Activated T-cell treated with anti-CD3 and anti-CD28 coated beads for 48 hours (primary cell): ENCODE data around the gene UBE2L5.

Experiments
- DNase-seq: peaks from one replicate; pipeline ENCODE4 v3.0.0-alpha.2; 2020; ENCODE audit warnings: low read depth

Gene UBE2L5

GRCh38 chr13:30422054-30422839, at the start of gene UBE2L5:
UBE2L5 (plus strand) TSS chr13:30422493; CDS start chr13:30427991, 5,498 bp downstream.
- peak; percentile 65 for DNase-seq

GRCh38 chr13:30373727-30374126, 48.6 kb upstream of the UBE2L5 start:
- DNase-seq, result peak; percentile 30

- DNase-seq, result no peak
Measured at GRCh38 chr13:30375265-30375835, 46.9 kb upstream of the UBE2L5 start.

- peak; percentile 51 for DNase-seq
Measured at GRCh38 chr13:30376426-30377311, 45.6 kb upstream of the UBE2L5 start.

- no peak for DNase-seq
Measured at GRCh38 chr13:30377312-30377685, 45.0 kb upstream of the UBE2L5 start.

GRCh38 chr13:30378191-30378590, 44.1 kb upstream of the UBE2L5 start:
- no peak for DNase-seq

- DNase-seq, result no peak
Measured at GRCh38 chr13:30381049-30381448, 41.2 kb upstream of the UBE2L5 start.

GRCh38 chr13:30382836-30383525, 39.3 kb upstream of the UBE2L5 start:
- no peak for DNase-seq

DNA sequence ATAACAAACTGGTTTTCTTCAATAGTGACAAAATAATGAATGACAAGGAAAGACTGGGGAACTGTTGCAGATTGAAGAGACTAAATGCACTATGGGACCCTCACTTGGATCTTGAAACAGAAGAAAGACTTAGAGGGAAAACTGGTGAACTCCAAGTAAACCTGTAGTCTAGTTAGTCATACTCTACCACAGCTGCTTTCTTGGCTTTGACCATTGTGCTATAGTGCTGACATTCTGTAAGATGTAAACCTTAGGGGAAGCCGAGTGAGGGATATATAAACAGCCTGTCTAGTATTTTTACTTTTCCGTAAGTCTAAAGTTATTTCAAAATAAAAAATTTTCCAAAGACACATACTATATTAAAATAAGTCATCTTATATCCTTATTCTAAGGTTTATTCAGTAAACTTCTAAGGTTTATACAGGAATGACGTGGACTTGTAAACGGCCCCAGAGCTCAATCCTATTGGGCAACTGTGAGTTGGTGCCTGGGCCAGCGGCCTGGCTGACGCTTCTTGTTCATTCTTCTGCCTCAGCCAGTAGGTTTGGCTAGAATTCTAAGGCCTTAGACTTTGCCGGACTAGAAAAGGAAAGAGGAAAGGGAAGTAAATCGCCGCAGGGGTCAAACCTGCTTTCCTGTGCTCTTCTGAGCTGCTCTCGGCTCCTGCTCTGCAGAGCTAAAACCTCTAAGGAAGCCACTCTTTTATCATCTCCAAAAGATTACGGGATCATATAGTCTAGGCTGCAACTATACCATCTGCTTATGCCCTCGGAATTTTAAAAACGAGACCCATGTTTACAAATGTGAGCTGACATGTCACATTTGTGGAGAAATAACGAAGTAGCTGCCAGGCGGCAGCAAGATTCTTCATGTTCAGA, 33.6 kb upstream of the UBE2L5 start:
- no peak for DNase-seq

GRCh38 chr13:30391956-30392680, 30.2 kb upstream of the UBE2L5 start:
- DNase-seq, result no peak

- no peak for DNase-seq
Measured at GRCh38 chr13:30392681-30393045, 29.6 kb upstream of the UBE2L5 start.

GRCh38 chr13:30394751-30395191, 27.5 kb upstream of the UBE2L5 start:
- DNase-seq, result no peak

- peak; percentile 40 for DNase-seq
Measured at GRCh38 chr13:30395192-30396158, 26.8 kb upstream of the UBE2L5 start.

DNA sequence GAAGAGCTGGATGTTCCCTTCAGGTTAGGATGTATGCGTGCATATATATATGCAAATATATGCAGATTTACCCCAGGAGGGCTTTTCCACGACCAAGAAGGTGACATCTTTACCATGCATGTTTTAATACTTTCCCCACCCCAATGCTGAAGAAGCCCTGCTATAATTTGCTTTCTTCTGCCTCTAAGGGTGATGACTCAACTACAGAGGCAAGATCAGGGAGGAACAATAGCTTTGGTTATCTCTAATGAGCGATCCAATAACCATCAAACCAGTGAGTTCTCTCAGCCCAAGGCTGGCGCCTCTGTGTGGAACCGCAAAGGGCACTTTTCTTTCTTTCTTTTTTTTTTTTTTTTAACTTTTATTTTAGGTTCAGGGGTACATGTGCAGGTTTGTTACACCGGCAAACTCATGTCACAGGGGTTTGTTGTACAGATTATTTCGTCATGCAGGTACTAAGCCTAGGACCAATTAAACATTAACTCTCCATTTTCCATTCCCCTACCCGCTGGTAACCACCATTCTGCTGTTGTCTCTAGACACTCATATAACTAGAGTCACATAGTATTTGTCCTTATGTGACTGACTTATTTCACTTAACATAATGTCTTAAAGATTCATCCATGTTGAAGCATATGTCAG, 25.7 kb upstream of the UBE2L5 start:
- DNase-seq, result no peak

DNA sequence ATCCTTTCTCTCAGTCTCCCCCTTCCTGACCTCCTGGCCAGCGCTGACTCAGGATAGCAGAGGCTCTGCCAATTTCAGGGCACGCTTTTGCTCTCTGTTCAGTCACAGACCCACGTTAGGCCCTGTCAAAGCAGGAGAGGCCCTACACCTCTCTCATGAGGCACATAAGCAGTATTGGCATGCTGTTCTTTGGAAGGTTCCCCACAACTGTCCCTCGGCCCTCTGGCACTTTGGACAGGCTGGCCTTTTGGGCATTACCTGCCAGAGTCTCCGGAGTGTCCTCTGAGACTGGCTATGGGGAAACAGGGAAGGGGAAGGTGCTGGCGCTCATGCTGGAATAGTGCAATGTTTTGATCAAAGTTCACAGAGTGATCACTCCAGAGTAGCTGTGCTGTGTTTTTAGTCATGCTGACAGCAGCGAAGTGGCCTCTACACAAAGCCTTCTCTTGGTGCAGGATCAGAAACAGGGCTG, 23.7 kb upstream of the UBE2L5 start:
- DNase-seq, result no peak

DNA sequence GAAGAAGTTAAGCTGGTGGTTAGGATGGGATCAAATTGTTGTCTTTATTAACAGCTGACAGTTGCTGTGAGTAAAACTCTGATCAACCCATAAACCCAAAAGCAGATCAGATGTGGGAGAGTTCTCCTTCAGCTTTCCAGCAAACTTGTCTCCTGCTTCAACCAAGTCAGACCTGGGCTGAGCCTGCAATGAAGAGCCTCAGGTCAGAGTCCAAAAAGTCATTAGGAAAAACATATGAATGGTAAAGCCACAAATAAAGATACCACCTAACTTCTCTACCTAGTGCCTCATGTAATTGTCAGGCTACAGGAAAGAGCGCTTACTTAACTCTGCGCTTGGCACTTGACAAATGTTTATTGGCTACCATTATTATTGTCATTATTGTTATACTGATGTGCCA, 21.9 kb upstream of the UBE2L5 start:
- no peak for DNase-seq

DNA sequence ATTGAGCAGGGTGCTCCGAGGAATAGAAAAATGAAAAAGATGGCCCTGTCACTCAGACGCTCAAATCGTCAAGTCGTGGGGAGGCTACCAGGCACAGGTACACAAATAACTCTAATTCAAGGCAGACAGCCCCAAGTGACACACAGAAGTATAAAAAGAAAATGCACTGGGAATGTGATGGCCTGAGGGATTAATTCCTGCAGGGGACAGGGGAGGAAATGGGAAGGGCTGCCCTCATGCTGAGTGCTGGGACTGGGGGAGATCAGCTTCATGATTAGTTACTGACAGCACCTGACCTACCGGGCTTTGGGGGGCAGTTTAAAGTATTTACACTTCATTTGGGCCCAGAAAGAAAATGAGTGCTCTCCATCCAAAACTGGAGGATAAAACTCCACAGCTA, 20.9 kb upstream of the UBE2L5 start:
- no peak for DNase-seq

GRCh38 chr13:30403456-30403855, 18.8 kb upstream of the UBE2L5 start:
- no peak for DNase-seq

DNA sequence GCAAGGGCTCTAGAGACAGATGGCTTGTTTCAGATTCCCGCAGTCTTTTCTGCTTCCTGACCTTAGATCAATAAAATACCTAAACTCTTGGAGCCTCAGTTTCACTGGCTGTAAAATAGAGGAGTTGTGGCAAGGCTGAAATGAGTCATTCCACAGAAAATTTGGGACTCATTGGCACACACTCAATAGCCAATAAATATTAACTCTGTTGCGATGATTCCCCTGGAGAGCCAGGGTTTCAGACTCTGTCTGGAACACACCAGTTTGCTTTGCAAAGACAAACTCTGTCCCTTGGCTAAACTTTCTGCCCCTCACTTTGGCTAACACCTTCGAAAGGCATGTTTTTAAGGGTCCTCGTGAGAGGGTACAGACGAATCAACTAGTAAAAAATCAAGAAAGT, 18.1 kb upstream of the UBE2L5 start:
- no peak for DNase-seq
